ENCODE data around the gene OLA1.

The OLA1 gene

GRCh38 chr2:174048243-174048642 lies 200.1 kb downstream of the OLA1 start:
- Histone ChIP-seq H3K27me3 (no peaks in the 10 kb centered on the region), H3K9me3 (no peaks in the 10 kb centered on the region), H3K27ac (no peak overlapping the region), H3K36me3 (no peaks in the 10 kb centered on the region), H3K4me3 (no peak overlapping the region), H3K4me1 (no peaks in the 10 kb centered on the region)
- intact Hi-C loops (cut with DNase I; ENCODE audit: low total_unique reads), result no loop called here
- TF ChIP-seq CTCF (IDR thresholded peaks at IDR 0.05), result no peak
- no peak for DNase-seq

GRCh38 chr2:174047746-174048145 lies 200.6 kb downstream of the OLA1 start:
- intact Hi-C loops (cut with DNase I; ENCODE audit: low total_unique reads), result no loop called here

GRCh38 chr2:174046172-174046571 lies 202.2 kb downstream of the OLA1 start:
- Histone ChIP-seq H3K27ac (no peak overlapping the region), H3K4me1 (no peaks in the 10 kb centered on the region), H3K9me3 (no peaks in the 10 kb centered on the region), H3K36me3 (no peaks in the 10 kb centered on the region), H3K27me3 (no peaks in the 10 kb centered on the region), H3K4me3 (no peak overlapping the region)
- intact Hi-C loops (cut with DNase I; ENCODE audit: low total_unique reads), result no loop called here
- no peak for DNase-seq
- TF ChIP-seq CTCF (IDR thresholded peaks at IDR 0.05), result no peak

More at GRCh38 chr2:174047746-174048145, 200.6 kb downstream of the OLA1 start:
- H3K27me3 ChIP-seq, result no peaks in the 10 kb centered on the region
- no peak overlapping the region for H3K27ac ChIP-seq
- H3K4me1 ChIP-seq, result no peaks in the 10 kb centered on the region
- H3K36me3 ChIP-seq, result no peaks in the 10 kb centered on the region
- H3K4me3 ChIP-seq, result no peak overlapping the region
- TF ChIP-seq CTCF (IDR thresholded peaks at IDR 0.05), result no peak
- DNase-seq, result peak in 1 of 2 donors; percentile 46
- H3K9me3 ChIP-seq, result no peaks in the 10 kb centered on the region

- no peak for TF ChIP-seq CTCF (IDR thresholded peaks at IDR 0.05)
These were observed 203.8 kb downstream of the OLA1 start for GRCh38 chr2:174044556-174044955.

GRCh38 chr2:174040417-174040701 lies 208.0 kb downstream of the OLA1 start:
- no peak overlapping the region for H3K4me3 ChIP-seq
- intact Hi-C loops (cut with DNase I; ENCODE audit: low total_unique reads), result loop anchor here (5.0 kb wide), 1 partner anchor 153 kb away; no protein-coding TSS in a partner anchor
- DNase-seq, result no peak
- no peak for TF ChIP-seq CTCF (IDR thresholded peaks at IDR 0.05)
- no peaks in the 10 kb centered on the region for H3K27me3 ChIP-seq
- H3K9me3 ChIP-seq, result no peaks in the 10 kb centered on the region
- H3K4me1 ChIP-seq, result peaks cover 7 to 41% (median 18%) of the 10 kb centered on the region in 4 donors
- H3K27ac ChIP-seq, result peak overlapping the region; percentile 74 to 77
- H3K36me3 ChIP-seq, result no peaks in the 10 kb centered on the region

More at GRCh38 chr2:174044556-174044955, 203.8 kb downstream of the OLA1 start:
- DNase-seq, result no peak
- Histone ChIP-seq H3K4me3 (no peak overlapping the region), H3K9me3 (no peaks in the 10 kb centered on the region), H3K27ac (no peak overlapping the region), H3K36me3 (no peaks in the 10 kb centered on the region), H3K27me3 (no peaks in the 10 kb centered on the region), H3K4me1 (peaks cover 0 to 7% (median 4%) of the 10 kb centered on the region in 4 donors)
- intact Hi-C loops (cut with DNase I; ENCODE audit: low total_unique reads), result loop anchor here (5.0 kb wide), 1 partner anchor 157 kb away; no protein-coding TSS in a partner anchor

All from tibial artery (tissue), 4 donors.